Lower leg skin (tissue), 4 donors: Measurements from ENCODE around the gene CCNDBP1. TPM values are rescaled to one million over a fixed set of nuclear protein-coding genes. Genes with fewer than 3 reads are reported as not detected.

Experiments used
- DNase-seq, 2 donors: peaks; one replicate each; pipeline ENCODE4 v3.0.0-alpha.2; 2019; ENCODE audit warnings: low spot score in 2 of 2
- H3K4me3 ChIP-seq: fragments of 200-600 bp; sonication (generic); 2 replicates; pipeline ENCODE4 v1.5.1; 2017; ENCODE audit warnings: mild to moderate bottlenecking, low read depth; ENCODE audit not compliant: poor library complexity, severe bottlenecking
- POLR2A ChIP-seq, 2 donors: fragments of 450-650 bp; IDR thresholded peaks; one replicate each; pipeline ENCODE4 v1.6.1; 2016 to 2017; ENCODE audit warnings: antibody characterized with exemption in 2 of 2, mild to moderate bottlenecking in 1 of 2, moderate library complexity in 1 of 2
- WGBS, 2 donors: methylation state at CpG; one replicate each; pipeline ENCODE4 v1.1.5; 2018; 5-methylcytosine and 5-hydroxymethylcytosine counted together
- intact Hi-C: fragments of 100-400 bp; cut with DNase I; formaldehyde crosslinking; loops from one replicate; pipeline ENCODE4 v1.15.0; 2023; ENCODE audit warnings: low total_unique reads
- total RNA-seq, 4 donors: library from RNA; depleted of rRNA; stranded (reverse); fragments of >200 nt; gene quantifications; one replicate each; pipeline ENCODE4 v1.1.0, GENCODE V29; 2016
- TF ChIP-seq, protein P1 (sequence below), 3 donors: fragments of 450-650 bp; IDR thresholded peaks; one replicate each; pipeline ENCODE4 v1.5.1; 2016; ENCODE audit warnings: antibody characterized with exemption in 3 of 3, mild to moderate bottlenecking in 3 of 3, moderate library complexity in 2 of 3

The CCNDBP1 gene
- total RNA-seq, 4 donors from 2014 or later, result 74.9 to 166 (median 114) TPM

DNA sequence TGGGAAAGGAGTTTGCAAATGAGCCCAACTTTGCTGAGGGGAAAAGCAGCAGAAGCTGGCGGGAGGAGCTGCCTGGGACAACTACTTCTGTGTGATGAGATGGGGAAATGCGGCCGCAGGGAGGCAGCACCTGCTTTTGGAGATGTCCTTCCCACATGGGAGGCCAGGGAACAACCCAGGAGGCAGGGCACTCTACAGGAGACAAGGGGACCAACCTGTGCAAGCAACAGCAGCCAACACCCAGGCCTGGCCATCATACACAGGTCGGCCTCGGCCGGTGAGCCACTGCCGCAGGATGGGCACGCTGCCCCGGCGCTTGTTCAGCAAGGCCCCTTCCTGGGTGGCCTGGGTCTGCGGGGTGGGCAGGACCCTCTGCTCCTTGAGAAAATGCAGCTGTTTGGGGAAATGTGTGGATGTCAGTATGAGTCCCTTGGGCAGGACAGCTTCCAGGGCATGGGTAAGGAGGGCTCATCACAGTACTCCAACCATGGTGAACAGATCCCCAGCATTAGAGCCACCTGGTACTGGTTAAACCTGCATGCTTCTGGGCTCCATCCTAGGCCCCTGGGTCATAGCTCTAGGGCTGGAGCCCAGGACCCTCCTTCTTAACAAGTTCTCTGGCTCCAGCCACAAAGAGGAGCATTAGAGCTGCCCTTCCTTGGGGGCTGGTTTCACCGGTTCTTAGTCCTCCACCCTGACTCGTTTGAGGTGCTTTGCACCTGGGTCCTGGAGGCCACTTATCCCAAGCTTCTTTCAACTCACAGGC lies 24.0 kb downstream of the CCNDBP1 start:
- no peak for TF ChIP-seq POLR2A (IDR thresholded peaks at IDR 0.05)
- TF ChIP-seq, protein P1, sequence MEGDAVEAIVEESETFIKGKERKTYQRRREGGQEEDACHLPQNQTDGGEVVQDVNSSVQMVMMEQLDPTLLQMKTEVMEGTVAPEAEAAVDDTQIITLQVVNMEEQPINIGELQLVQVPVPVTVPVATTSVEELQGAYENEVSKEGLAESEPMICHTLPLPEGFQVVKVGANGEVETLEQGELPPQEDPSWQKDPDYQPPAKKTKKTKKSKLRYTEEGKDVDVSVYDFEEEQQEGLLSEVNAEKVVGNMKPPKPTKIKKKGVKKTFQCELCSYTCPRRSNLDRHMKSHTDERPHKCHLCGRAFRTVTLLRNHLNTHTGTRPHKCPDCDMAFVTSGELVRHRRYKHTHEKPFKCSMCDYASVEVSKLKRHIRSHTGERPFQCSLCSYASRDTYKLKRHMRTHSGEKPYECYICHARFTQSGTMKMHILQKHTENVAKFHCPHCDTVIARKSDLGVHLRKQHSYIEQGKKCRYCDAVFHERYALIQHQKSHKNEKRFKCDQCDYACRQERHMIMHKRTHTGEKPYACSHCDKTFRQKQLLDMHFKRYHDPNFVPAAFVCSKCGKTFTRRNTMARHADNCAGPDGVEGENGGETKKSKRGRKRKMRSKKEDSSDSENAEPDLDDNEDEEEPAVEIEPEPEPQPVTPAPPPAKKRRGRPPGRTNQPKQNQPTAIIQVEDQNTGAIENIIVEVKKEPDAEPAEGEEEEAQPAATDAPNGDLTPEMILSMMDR (IDR thresholded peaks at IDR 0.05), result no peak
- 69 to 74% methylated on average over 13 of the region's 13 CpGs for WGBS, 2 donors
- DNase-seq, result peak in 1 of 2 donors; percentile 78
- H3K4me3 ChIP-seq, result no peak overlapping the region
- intact Hi-C loops, result no loop called here

DNA sequence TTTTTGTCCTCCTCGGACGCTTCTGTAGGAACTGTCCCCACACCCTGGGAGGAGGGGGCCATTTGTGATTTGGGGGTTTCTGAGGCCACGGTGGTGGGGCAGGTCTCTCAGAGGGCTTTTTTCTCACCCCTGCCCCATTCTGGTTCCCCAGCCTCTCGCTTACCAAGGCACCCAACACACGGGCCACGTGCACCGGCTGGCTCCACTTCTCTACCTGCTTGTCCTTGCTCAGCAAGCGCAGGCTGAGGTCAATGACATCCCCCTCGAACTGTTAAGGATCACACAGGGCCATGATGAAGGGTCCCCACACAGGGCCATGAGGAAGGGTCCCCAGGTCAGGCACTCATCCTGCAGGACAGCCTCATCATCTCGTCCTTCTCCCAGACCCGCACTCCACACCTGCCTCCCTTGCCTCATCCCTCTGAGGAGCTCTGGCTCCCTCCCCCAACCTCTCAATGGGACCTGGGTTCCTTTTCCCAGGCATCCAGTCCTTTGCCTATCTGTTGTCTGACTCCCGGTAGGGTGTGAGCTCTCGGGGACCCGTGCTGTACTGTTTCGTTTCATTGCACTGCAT lies 25.1 kb downstream of the CCNDBP1 start:
- 87 to 89% methylated on average over 15 of the region's 15 CpGs for WGBS, 2 donors
- intact Hi-C loops, result no loop called here

DNA sequence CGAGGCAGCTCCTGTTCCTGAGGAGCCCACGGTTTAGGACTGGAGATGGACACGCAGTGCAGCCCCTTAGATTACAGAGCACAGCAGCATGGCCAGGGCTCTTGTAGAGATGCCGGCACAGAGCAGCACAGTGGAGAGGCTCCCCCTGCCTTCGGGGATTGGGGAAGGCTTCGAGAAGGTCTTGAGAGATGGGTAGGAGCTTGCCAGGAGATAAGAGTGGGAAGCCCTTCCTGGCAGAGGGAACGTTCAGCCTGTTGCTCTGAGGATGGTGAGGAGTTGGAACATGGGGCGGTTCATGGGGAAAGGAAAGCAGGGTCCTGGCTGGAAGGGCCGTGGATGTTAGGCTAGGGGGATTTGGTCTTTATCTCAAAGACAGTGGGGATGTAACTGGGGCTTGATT lies 25.6 kb downstream of the CCNDBP1 start:
- 81 to 82% methylated on average over 9 of the region's 9 CpGs for WGBS, 2 donors
- no peak overlapping the region for H3K4me3 ChIP-seq
- intact Hi-C loops, result no loop called here
- DNase-seq, result peak in 1 of 2 donors; percentile 74
- TF ChIP-seq, protein P1 (IDR thresholded peaks at IDR 0.05), result no peak
- no peak for TF ChIP-seq POLR2A (IDR thresholded peaks at IDR 0.05)

More for the DNA sequence above, 25.1 kb downstream of the CCNDBP1 start:
- no peak overlapping the region for H3K4me3 ChIP-seq
- TF ChIP-seq, protein P1 (IDR thresholded peaks at IDR 0.05), result no peak
- TF ChIP-seq POLR2A (IDR thresholded peaks at IDR 0.05), result no peak
- peak in 1 of 2 donors; percentile 61 for DNase-seq

DNA sequence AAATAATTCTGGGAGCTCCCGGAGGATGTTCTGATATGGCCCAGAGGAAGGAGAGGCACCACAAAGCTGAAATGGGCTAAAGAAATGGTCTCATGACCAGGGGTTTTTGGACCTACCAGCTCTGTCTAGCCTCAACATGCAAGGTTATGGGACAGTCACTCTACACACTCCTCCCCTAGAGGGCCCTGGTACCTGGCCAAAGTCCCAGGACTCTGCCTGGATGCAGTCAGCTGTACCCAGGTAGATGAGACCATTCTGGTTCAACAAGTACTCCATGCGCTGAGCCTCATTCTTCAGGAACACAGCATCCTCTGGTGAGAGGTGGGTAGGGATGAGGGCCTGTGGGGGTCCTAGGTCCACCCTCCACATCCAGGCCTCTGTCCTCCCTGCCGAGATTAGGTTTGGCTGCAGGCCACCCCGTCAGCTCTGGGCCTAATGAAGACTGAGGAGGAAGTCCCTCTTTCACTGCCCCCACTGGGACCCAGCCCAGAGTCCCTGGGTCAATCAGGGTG lies 26.1 kb downstream of the CCNDBP1 start:
- no peak for TF ChIP-seq POLR2A (IDR thresholded peaks at IDR 0.05)
- TF ChIP-seq, protein P1 (IDR thresholded peaks at IDR 0.05), result no peak
- 83 to 89% methylated on average over 4 of the region's 4 CpGs for WGBS, 2 donors
- DNase-seq, result peak in 1 of 2 donors; percentile 75
- intact Hi-C loops, result no loop called here
- H3K4me3 ChIP-seq, result no peak overlapping the region

DNA sequence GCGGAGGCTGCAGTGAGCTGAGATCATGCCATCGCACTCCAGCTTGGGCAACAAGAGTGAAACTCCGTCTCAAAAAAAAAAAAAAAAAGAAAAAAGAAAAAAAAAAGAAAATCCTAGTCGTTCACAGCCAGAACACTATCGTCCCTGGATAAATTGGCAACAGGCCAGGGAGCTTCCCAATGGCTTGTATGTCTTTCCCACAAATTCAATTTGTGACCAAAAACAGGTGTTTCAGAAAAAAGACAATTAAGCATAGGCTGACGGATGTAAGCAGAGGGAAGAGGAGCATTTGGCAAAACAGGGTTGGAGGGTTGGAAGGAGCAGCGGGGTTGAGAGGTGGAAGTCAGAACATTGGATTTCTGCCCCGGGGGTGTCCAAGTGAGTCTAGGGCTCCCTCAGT lies 27.1 kb downstream of the CCNDBP1 start:
- 69 to 78% methylated on average over 8 of the region's 8 CpGs for WGBS, 2 donors
- peak in 1 of 2 donors; percentile 49 for DNase-seq
- TF ChIP-seq POLR2A (IDR thresholded peaks at IDR 0.05), result no peak
- TF ChIP-seq, protein P1 (IDR thresholded peaks at IDR 0.05), result no peak
- intact Hi-C loops, result no loop called here
- no peak overlapping the region for H3K4me3 ChIP-seq
